Stimulated activated CD8-positive, alpha-beta memory T cell treated with anti-CD3 and anti-CD28 coated beads, Interleukin-12 subunit alpha, Interleukin-12 subunit beta, amount 100 ng/mL, for 1 hour (primary cell): ENCODE data around the gene GALNT8.

ENCODE experiments used
- DNase-seq: peaks from one replicate; pipeline ENCODE4 v3.0.0-alpha.2; 2020; ENCODE audit warnings: low read depth

GALNT8 gene

DNA sequence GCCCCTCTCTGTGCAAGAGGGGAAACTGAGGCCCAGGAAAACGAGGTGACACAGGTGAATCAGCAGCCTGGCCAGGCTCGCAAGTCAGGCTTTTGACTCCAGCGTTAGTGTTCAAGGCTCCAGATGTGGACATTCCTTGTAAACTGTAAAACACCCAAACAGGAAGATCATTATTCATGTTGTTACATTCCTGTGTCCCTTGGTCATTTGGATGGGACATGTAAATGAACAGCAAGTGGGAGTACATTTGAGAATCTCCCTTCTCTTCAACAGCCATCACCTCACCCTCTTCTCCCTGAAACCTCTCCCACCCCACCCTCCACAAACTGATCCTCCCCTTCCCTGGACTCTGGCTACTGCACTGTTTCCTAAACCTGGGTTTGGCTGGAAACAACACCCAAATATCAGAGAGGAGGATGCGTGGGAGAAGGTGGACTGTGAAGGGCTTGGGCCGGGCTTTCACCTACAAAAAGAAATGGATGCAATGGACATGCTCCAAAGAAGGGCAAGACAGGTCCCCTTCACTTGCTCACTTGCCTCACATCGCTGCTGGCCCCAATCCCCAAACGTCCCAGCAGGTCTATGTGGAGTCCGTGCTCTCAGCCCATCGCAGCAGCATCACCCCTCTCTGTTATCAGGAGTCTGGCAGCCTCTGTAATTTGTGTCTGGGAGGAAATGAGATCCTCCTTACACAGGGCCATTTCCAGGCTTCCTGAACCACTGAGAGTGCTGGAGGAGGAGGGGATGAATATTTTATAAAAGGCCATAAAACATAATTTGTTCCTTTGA lies 76.7 kb downstream of the GALNT8 start:
- DNase-seq, result no peak

DNA sequence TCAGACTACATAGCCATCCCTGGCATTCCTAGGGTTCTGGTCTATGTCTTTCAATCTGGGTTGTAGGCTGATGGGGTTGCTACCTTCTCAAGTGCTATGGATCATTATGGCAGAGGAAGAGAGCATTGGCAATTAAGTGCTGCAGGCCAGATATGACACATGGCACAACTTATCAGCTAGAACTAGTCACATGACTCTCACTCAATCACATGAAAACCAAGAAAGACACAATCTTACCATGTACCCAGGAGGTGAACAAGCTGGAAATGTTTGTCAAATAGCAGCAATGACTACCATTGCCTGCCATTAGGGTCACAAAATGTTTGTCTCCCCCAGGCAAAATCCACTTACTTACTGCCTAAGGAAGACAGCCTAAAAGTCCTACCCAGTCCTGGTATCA lies 80.4 kb downstream of the GALNT8 start:
- DNase-seq, result no peak

- DNase-seq, result no peak
These were observed 82.6 kb downstream of the GALNT8 start for GRCh38 chr12:4802841-4803240.

- DNase-seq, result no peak
These were observed 86.4 kb downstream of the GALNT8 start for GRCh38 chr12:4806439-4807115.

DNA sequence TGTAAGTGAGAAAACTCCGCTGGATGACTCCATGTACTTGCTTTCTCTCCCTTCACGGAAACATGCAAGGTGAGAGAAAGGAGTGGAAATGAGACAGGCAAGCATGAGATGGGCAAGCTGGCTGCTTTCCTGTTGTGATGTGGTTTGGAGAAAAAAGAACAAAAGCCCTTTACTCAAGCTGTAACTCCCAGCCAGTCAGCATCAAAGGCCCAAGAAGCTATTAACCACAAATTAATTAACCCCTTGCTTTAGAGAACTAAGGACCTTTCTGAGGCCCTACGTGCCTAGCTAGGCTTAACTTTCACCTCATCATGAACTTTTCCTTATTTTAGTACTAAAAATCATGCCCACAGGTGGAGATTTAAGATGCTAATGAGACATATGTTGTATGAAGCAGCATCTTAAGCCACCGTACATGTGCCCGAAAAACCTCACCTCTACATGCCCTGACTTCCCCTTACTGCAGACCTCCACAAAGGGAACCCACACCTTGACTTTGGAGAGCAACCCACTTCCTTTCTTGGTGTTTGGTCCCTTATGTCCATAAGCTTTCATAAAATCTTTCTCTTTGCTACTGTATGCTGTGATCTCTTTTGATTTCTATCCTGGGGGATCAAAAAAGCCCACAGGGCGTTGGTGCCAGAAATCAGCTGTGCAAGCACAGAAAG lies 87.0 kb downstream of the GALNT8 start:
- DNase-seq, result no peak

DNA sequence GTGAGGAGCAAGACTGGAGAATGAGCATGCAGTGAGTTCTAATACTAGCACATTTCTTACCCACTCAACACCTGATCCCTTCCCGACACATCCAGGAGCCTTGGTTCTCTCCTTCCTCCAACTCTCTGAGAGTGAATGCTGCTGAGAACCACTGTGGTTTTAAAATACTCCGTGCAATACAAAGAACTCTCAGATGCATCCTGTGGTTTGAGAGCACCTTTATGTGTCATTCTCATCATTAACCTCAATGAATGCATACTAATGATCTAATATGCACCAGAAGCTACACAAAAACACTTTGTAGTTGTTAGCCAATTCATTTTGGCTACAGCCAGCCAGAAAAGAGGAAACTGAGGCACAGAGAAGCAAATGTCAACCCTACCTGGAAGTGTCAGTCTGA lies 87.6 kb downstream of the GALNT8 start:
- no peak for DNase-seq

- DNase-seq, result no peak
These were observed 88.8 kb downstream of the GALNT8 start for GRCh38 chr12:4809013-4809448.

DNA sequence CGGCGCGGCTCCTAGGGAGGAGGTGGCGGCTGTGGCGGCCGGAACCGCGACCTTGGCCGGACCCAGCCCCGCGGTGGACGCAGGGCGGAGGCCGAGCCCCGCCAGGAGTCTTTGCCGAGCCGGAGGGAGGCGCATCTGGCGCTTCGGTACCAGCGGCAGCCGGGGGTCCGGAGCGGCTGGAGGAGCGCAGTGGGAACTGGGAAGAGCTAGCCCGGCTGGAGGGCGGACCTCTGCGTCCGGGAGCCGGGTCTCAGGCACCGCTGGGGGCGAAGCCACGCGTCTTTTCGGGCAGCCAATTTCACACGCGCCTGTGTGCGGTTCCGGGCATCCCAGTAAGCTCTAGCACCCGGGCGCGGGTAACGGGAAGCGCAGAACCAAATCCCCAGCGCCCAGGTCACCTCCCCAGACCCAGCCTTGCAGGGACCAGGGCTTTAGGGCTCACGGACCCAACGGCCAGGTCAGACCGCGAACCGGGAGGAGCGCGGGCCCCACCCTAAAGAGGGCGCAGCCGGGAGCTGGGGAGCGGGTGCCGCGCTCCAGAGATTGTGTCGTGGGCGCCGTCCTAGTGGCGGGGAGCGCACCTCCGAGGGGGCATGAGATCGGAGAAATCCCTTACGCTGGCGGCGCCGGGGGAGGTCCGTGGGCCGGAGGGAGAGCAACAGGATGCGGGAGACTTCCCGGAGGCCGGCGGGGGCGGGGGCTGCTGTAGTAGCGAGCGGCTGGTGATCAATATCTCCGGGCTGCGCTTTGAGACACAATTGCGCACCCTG lies 89.4 kb downstream of the GALNT8 start:
- no peak for DNase-seq

- DNase-seq, result no peak
These were observed 90.0 kb downstream of the GALNT8 start for GRCh38 chr12:4810219-4810671.

DNA sequence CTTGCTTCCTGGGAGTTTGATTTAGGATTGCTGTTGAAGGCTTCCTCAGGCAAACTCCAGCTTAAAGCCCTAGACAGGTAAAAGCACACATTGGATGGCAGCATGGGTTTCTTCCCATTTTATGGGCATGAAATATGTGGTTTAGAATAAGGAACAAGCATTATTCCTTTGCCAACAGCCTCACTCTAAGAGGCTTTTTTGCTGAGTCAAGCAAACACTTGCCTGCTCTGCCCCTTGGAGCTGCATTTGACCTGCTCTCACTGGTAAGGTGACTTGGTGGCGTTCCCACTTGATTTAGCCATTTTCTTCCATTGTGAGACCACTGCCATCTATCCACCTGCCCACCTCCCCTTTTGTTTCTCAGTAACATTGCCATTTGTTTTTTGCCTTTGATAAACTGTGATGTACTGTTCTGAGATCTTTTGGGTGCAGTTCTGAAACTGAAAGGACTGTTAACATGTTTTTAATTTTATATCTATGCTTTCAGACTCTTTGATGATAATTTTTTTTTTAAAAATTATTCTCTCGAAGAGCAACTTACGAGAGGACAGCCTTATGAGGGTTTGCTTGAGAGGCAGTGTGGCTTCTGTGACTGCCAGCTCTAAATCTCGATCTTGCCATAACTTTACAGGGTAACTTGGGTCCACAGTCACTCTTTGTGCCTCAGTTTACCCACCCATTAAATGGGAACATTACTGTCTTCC lies 92.6 kb downstream of the GALNT8 start:
- no peak for DNase-seq

DNA sequence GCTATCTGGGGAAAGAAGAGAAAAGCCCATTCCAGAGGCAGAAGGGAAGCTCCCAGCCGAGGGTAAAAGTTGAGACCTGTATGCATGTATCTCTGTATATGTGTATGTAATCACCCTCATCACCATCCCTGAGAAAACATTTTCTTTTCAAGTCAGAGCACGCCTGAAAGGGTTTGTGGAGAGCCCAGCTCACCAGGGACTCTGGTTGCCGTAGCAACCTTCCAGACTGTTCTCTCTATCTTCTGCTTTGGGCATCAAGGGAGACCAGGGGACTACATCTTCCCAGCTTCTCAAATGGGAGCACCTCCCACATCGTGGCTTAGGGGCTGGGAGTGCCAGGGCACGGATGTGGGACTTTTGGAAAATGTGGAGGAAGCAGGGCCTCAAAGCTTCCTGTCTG lies 93.5 kb downstream of the GALNT8 start:
- no peak for DNase-seq

DNA sequence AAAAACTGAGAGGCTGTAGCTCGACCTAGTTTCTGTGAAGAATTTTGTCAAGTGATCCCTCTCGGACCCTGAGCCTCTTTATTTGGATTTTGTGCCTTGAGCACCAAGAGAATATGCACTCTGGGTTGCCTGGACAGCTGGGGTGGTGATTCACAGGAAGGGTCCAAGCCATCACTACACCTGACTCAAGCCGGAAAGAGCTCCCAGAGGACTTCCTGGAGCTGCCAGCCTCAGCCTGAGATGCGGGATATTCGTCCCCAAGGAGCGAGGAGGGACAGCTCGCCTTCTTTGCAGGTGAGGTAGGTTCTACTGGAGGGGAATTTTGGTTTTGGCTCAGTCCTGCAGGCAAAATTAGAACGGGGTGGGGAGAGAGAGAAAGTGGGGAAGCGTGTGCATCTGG lies 94.3 kb downstream of the GALNT8 start:
- DNase-seq, result no peak

DNA sequence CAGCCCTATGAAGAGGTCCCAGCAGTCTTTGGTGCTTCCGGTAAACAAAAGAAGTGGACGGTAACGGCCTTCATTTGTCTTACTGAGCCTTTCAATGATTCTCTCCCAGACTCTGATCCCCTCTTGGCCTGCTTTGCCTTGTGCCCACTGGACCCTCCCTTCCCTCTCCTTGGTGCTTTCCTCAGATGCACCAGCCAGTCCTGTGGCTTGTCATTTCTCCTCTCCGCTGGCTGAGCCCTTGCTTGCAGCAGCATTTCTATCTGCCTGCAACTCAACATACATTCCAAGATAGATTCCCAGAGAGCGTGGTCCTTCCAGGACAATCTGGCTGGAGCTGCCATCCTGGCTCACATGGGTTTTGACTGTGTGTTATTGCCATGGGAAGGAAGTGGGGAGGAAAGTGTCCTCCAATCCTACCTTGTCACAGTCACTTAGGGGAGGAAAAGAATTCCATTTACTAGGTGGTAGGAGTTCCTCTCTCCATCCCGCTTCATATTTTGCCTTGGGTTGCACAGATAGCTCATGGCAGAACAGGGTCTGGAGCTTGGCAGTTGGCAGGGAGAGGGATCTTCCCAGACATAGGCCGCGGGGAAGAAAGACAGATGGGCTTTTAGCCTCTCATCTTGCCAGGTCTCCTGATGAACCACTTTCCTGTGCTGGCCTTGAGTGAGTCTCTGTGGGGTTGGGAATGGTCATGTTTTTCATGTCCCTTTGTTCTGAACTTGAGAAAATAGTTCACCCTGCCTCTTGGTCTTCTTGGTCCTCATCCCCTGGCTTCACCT lies 96.7 kb downstream of the GALNT8 start:
- DNase-seq, result no peak

DNA sequence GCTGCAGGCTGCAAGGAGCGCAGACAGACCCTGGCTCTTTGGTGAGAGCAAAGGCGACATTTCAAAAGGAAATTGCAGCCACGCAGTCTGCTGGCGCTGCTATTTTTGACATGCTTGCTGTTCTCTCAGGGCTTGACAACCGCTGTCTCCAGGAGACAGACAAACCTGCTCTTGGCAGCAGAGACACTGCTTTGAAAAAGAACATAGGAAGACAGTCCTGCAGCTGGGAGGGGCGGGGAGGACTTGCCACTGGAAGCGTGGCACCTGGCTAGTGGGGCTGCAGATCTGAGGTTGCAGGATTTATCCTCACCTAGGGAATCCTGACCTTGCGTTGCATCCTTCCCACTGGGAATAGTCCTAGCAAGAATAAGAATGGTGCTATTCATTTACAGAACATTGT lies 97.7 kb downstream of the GALNT8 start:
- DNase-seq, result no peak

- DNase-seq, result no peak
These were observed 99.5 kb downstream of the GALNT8 start for GRCh38 chr12:4819654-4820053.

DNA sequence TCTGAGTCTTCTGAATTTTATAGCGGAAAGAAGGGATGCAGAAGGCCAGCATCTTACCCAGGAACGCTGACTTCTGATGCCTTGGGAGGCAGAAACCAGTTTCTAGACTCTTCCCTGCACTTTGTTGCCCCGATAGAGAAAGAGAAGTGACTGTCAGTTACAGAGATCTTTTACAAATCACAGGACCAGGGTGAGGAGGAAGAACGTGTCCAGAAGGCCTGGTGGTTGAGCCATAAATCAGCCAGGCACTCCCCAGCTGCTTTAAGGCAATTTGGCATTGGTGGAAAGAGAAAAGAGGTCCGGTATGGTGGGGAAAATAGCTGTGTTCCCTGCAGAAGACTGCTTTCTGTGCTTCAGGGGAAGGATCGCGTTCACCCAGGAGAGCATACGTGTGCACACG lies 100.8 kb downstream of the GALNT8 start:
- no peak for DNase-seq
